Measurements from ENCODE around the gene MYO1B.

The MYO1B gene

GRCh38 chr2:191314697-191315364 is 69.6 kb downstream of the MYO1B start:
- Histone ChIP-seq H3K36me3 (ENCODE audit: control insufficient read depth in 5 of 5, insufficient read depth in 5 of 5, low read length in 5 of 5) (no peaks in the 10 kb centered on the region), H3K27me3 (ENCODE audit: control insufficient read depth in 5 of 5, insufficient read depth in 4 of 5, low read length in 5 of 5) (no peaks in the 10 kb centered on the region), H3K9me3 (ENCODE audit: control insufficient read depth in 5 of 5, low read length in 5 of 5) (no peaks in the 10 kb centered on the region), H3K4me1 (ENCODE audit: control insufficient read depth in 5 of 5, insufficient read depth in 5 of 5, low read length in 5 of 5) (peaks cover 3 to 18% (median 8%) of the 10 kb centered on the region in 5 donors), H3K27ac (ENCODE audit: low read depth, low read length) (no peak overlapping the region), H3K9ac (ENCODE audit: low read length in 5 of 5) (no peak overlapping the region), H3K4me3 (ENCODE audit: low read depth in 1 of 5, low read length in 5 of 5) (no peak overlapping the region)

DNA sequence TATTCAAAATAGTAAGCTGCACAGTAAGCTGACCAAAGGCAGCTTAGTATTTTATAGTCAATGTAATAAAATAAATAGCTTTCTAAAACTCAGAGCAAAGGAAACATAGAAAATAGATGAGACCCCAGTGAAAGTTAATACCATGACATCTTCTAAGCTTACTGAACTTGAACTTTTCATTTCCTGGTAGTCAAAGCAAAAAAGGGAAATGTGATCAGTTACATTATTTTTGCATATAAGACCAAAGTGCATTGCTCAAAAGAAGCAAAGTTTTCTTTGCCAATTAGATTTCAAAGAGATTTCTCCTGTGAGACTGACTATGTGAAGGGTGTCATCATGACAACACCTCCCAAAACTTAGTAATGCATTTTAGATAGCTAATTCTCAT is 70.2 kb downstream of the MYO1B start:
- Histone ChIP-seq H3K4me1 (ENCODE audit: control insufficient read depth in 5 of 5, insufficient read depth in 5 of 5, low read length in 5 of 5) (peaks cover 3 to 18% (median 8%) of the 10 kb centered on the region in 5 donors), H3K27me3 (ENCODE audit: control insufficient read depth in 5 of 5, insufficient read depth in 4 of 5, low read length in 5 of 5) (no peaks in the 10 kb centered on the region), H3K27ac (ENCODE audit: low read depth, low read length) (no peak overlapping the region), H3K9me3 (ENCODE audit: control insufficient read depth in 5 of 5, low read length in 5 of 5) (no peaks in the 10 kb centered on the region), H3K36me3 (ENCODE audit: control insufficient read depth in 5 of 5, insufficient read depth in 5 of 5, low read length in 5 of 5) (no peaks in the 10 kb centered on the region), H3K9ac (ENCODE audit: low read length in 5 of 5) (no peak overlapping the region), H3K4me3 (ENCODE audit: low read depth in 1 of 5, low read length in 5 of 5) (no peak overlapping the region)

GRCh38 chr2:191316246-191316994 is 71.2 kb downstream of the MYO1B start:
- Histone ChIP-seq H3K4me1 (ENCODE audit: control insufficient read depth in 5 of 5, insufficient read depth in 5 of 5, low read length in 5 of 5) (peaks cover 3 to 28% (median 11%) of the 10 kb centered on the region in 5 donors), H3K9me3 (ENCODE audit: control insufficient read depth in 5 of 5, low read length in 5 of 5) (no peaks in the 10 kb centered on the region), H3K4me3 (ENCODE audit: low read depth in 1 of 5, low read length in 5 of 5) (no peak overlapping the region), H3K27me3 (ENCODE audit: control insufficient read depth in 5 of 5, insufficient read depth in 4 of 5, low read length in 5 of 5) (no peaks in the 10 kb centered on the region), H3K27ac (ENCODE audit: low read depth, low read length) (no peak overlapping the region), H3K9ac (ENCODE audit: low read length in 5 of 5) (no peak overlapping the region), H3K36me3 (ENCODE audit: control insufficient read depth in 5 of 5, insufficient read depth in 5 of 5, low read length in 5 of 5) (no peaks in the 10 kb centered on the region)

GRCh38 chr2:191318037-191318728 is 73.0 kb downstream of the MYO1B start:
- Histone ChIP-seq H3K4me1 (ENCODE audit: control insufficient read depth in 5 of 5, insufficient read depth in 5 of 5, low read length in 5 of 5) (peaks cover 6 to 39% (median 17%) of the 10 kb centered on the region in 5 donors), H3K9me3 (ENCODE audit: control insufficient read depth in 5 of 5, low read length in 5 of 5) (no peaks in the 10 kb centered on the region), H3K4me3 (ENCODE audit: low read depth in 1 of 5, low read length in 5 of 5) (no peak overlapping the region), H3K27me3 (ENCODE audit: control insufficient read depth in 5 of 5, insufficient read depth in 4 of 5, low read length in 5 of 5) (no peaks in the 10 kb centered on the region), H3K27ac (ENCODE audit: low read depth, low read length) (peak overlapping the region; percentile 25), H3K36me3 (ENCODE audit: control insufficient read depth in 5 of 5, insufficient read depth in 5 of 5, low read length in 5 of 5) (no peaks in the 10 kb centered on the region), H3K9ac (ENCODE audit: low read length in 5 of 5) (no peak overlapping the region)

DNA sequence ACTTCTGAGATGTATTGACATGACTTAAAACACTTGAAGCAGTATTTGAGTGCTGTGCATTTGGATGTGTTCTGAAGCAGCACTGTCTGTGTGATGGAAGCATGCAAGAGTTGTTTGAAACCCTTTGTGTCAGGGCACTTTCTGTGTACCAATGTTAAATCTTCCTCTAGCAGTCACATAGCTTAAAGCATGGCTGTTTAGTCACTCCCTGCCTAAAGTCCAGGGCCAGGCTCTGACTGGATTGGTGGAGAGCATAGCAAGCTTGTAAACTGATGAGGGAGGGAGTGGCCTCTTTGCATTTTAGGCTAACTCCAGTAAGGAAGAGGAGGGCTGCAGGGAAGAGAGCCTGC is 73.5 kb downstream of the MYO1B start:
- Histone ChIP-seq H3K4me1 (ENCODE audit: control insufficient read depth in 5 of 5, insufficient read depth in 5 of 5, low read length in 5 of 5) (peaks cover 6 to 39% (median 17%) of the 10 kb centered on the region in 5 donors), H3K9me3 (ENCODE audit: control insufficient read depth in 5 of 5, low read length in 5 of 5) (no peaks in the 10 kb centered on the region), H3K9ac (ENCODE audit: low read length in 5 of 5) (no peak overlapping the region), H3K4me3 (ENCODE audit: low read depth in 1 of 5, low read length in 5 of 5) (no peak overlapping the region), H3K36me3 (ENCODE audit: control insufficient read depth in 5 of 5, insufficient read depth in 5 of 5, low read length in 5 of 5) (no peaks in the 10 kb centered on the region), H3K27me3 (ENCODE audit: control insufficient read depth in 5 of 5, insufficient read depth in 4 of 5, low read length in 5 of 5) (no peaks in the 10 kb centered on the region), H3K27ac (ENCODE audit: low read depth, low read length) (peak overlapping the region; percentile 25)

- H3K9me3 ChIP-seq (ENCODE audit: control insufficient read depth in 5 of 5, low read length in 5 of 5) = no peaks in the 10 kb centered on the region
- H3K36me3 ChIP-seq (ENCODE audit: control insufficient read depth in 5 of 5, insufficient read depth in 5 of 5, low read length in 5 of 5) = no peaks in the 10 kb centered on the region
- no peak overlapping the region for H3K4me3 ChIP-seq (ENCODE audit: low read depth in 1 of 5, low read length in 5 of 5)
- peaks cover 6 to 39% (median 17%) of the 10 kb centered on the region in 5 donors for H3K4me1 ChIP-seq (ENCODE audit: control insufficient read depth in 5 of 5, insufficient read depth in 5 of 5, low read length in 5 of 5)
- no peaks in the 10 kb centered on the region for H3K27me3 ChIP-seq (ENCODE audit: control insufficient read depth in 5 of 5, insufficient read depth in 4 of 5, low read length in 5 of 5)
- H3K9ac ChIP-seq (ENCODE audit: low read length in 5 of 5) = no peak overlapping the region
- peak overlapping the region; percentile 25 for H3K27ac ChIP-seq (ENCODE audit: low read depth, low read length)
Observed at GRCh38 chr2:191319186-191319585, 74.0 kb downstream of the MYO1B start.

DNA sequence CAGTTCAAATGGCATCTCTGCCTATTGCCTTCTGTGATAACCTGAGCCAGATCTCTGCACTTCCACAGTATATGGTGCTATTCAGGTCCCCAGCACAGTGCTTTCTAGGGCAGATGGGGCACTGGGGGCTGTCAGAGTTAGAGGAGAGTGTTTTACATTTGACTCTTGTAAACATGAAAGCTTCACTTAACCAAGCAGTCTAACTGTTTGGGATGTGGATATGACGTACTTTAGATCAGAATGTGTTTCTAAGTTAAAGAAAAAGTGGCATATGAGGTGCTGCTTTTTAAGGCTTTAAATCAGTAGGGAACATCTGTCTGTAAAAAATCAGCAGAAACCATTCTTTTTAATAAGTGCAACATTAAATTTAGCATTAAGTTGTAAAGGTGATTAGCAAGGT is 75.7 kb downstream of the MYO1B start:
- Histone ChIP-seq H3K9ac (ENCODE audit: low read length in 5 of 5) (no peak overlapping the region), H3K27me3 (ENCODE audit: control insufficient read depth in 5 of 5, insufficient read depth in 4 of 5, low read length in 5 of 5) (no peaks in the 10 kb centered on the region), H3K9me3 (ENCODE audit: control insufficient read depth in 5 of 5, low read length in 5 of 5) (no peaks in the 10 kb centered on the region), H3K4me1 (ENCODE audit: control insufficient read depth in 5 of 5, insufficient read depth in 5 of 5, low read length in 5 of 5) (peaks cover 6 to 39% (median 17%) of the 10 kb centered on the region in 5 donors), H3K4me3 (ENCODE audit: low read depth in 1 of 5, low read length in 5 of 5) (no peak overlapping the region), H3K27ac (ENCODE audit: low read depth, low read length) (no peak overlapping the region), H3K36me3 (ENCODE audit: control insufficient read depth in 5 of 5, insufficient read depth in 5 of 5, low read length in 5 of 5) (no peaks in the 10 kb centered on the region)

DNA sequence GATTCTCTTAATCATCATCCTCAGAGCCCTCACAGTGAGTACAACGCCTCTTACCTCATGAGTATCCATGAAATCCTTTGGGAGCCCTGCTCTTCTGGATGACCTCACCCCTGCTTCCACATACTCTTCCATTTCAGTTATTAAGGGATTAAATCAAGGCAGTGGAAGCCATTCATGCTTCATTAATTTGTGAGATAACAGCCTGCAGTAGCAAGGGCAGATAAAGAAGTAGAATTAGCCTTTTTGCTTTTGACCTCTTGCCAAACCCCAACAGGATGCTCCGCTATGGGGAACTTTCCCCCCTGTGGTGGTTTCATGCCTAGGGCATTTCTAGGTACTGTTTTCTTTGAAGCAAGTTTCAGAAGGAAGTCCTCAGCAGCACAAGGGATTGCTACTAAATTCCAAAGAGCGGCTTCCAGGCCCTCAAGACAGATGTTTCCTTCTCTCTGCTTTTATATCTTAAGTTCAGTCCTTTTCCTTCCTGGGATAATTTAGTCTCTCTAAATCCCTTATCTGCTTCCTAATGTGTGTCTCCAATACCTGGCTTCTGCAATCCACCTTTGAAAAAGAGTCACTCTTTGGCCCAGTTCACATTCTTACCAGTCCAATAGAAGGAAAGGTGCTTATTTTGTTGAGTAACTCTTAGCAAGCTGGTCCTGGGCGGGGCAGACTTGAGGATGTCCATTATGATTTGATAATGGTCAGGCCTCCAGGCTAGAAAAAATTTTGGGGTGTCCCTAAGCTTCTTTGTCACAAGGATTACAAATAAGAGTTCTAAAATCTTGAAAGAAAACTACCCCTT is 76.9 kb downstream of the MYO1B start:
- no peak overlapping the region for H3K9ac ChIP-seq (ENCODE audit: low read length in 5 of 5)
- H3K27me3 ChIP-seq (ENCODE audit: control insufficient read depth in 5 of 5, insufficient read depth in 4 of 5, low read length in 5 of 5) = no peaks in the 10 kb centered on the region
- no peaks in the 10 kb centered on the region for H3K36me3 ChIP-seq (ENCODE audit: control insufficient read depth in 5 of 5, insufficient read depth in 5 of 5, low read length in 5 of 5)
- H3K9me3 ChIP-seq (ENCODE audit: control insufficient read depth in 5 of 5, low read length in 5 of 5) = no peaks in the 10 kb centered on the region
- peak overlapping the region; percentile 25 for H3K27ac ChIP-seq (ENCODE audit: low read depth, low read length)
- H3K4me3 ChIP-seq (ENCODE audit: low read depth in 1 of 5, low read length in 5 of 5) = no peak overlapping the region
- peaks cover 6 to 35% (median 17%) of the 10 kb centered on the region in 5 donors for H3K4me1 ChIP-seq (ENCODE audit: control insufficient read depth in 5 of 5, insufficient read depth in 5 of 5, low read length in 5 of 5)

DNA sequence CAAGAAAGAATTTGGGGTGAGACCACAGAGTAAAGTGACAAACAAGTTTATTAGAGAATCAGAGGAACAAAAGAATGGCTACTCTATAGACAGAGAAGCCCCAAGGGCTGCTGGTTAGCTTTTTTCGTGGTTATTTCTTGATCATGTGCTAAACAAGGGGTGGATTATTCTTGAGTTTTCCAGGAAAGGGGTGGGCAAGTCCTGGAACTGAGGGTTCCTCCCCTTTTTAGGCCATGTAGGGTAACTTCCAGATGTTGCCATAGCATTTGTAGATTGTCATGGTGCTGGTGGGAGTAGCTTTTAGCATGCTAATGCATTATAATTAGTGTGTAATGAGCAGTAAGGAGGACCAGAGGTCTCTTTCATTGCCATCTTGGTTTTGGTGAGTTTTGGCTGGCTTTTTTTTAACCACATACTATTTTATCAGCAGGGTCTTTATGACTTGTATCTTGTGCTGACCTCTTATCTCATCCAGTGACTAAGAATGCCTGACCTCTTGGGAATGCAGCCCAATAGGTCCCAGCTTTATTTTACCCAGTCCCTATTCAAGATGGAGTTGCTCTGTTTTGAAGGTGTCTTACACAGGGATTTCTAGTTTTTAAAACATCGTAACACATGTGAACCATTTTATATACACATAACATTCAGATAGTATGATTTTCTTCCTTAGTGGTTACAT is 77.8 kb downstream of the MYO1B start:
- Histone ChIP-seq H3K27me3 (ENCODE audit: control insufficient read depth in 5 of 5, insufficient read depth in 4 of 5, low read length in 5 of 5) (no peaks in the 10 kb centered on the region), H3K4me3 (ENCODE audit: low read depth in 1 of 5, low read length in 5 of 5) (no peak overlapping the region), H3K27ac (ENCODE audit: low read depth, low read length) (peak overlapping the region; percentile 25), H3K36me3 (ENCODE audit: control insufficient read depth in 5 of 5, insufficient read depth in 5 of 5, low read length in 5 of 5) (no peaks in the 10 kb centered on the region), H3K9ac (ENCODE audit: low read length in 5 of 5) (no peak overlapping the region), H3K4me1 (ENCODE audit: control insufficient read depth in 5 of 5, insufficient read depth in 5 of 5, low read length in 5 of 5) (peaks cover 6 to 33% (median 17%) of the 10 kb centered on the region in 5 donors), H3K9me3 (ENCODE audit: control insufficient read depth in 5 of 5, low read length in 5 of 5) (no peaks in the 10 kb centered on the region)
